Mammary epithelial cell (primary cell): ENCODE data around the gene GIT1.

Experiments
- CTCF ChIP-seq, 2 donors: IDR thresholded peaks in 1 of 2; conservative IDR thresholded peaks in 1 of 2; 2 replicates each; pipeline ENCODE4 v1.5.1; 2011 to 2012; ENCODE audit warnings: inconsistent platforms in 2 of 2, low read length in 2 of 2, mild to moderate bottlenecking in 2 of 2, control low read depth in 1 of 2, low read depth in 1 of 2; ENCODE audit not compliant: insufficient read depth in 1 of 2; ENCODE audit errors: extremely low read depth in 1 of 2
- EZH2 ChIP-seq: IDR thresholded peaks from 2 replicates; pipeline ENCODE4 v1.6.1; 2012; ENCODE audit warnings: low read length, inconsistent platforms, borderline replicate concordance

- TF ChIP-seq EZH2 (no peak), CTCF (conservative IDR thresholded peaks at IDR 0.05 in 1 of 2, IDR thresholded peaks at IDR 0.05 in 1 of 2; ENCODE audit: extremely low read depth in 1 of 2, insufficient read depth in 1 of 2, low read depth in 1 of 2, low read length in 2 of 2) (no peak)
Measured at GRCh38 chr17:29573871-29574731, 15.3 kb downstream of the GIT1 start.
